CD8-positive, alpha-beta memory T cell (primary cell): ENCODE results near the gene LAMTOR2. TPM values are rescaled to one million over a fixed set of nuclear protein-coding genes. Genes with fewer than 3 reads are reported as not detected.

Experiments
- CTCF ChIA-PET: fragments of 350-600 bp; sonication (Branson Sonifier 250); formaldehyde crosslinking; loops from one replicate; lab custom pipeline; 2021; ENCODE audit warnings: antibody characterized with exemption; lab: Charles Lee
- POLR2A ChIA-PET: fragments of 350-600 bp; sonication (Branson Sonifier 250); formaldehyde crosslinking; loops from one replicate; lab custom pipeline; 2021; ENCODE audit warnings: antibody characterized with exemption; lab: Charles Lee
- DNase-seq, 5 donors: peaks; one replicate each; pipeline versions ENCODE4 v3.0.0 to v3.0.0-alpha.2; 2020 to 2022; ENCODE audit warnings: mixed read lengths in 1 of 5
- H3K27ac ChIP-seq: one replicate; pipeline ENCODE4 v1.7.0; 2013; ENCODE audit warnings: low read depth, mild to moderate bottlenecking, low read length, moderate library complexity
- H3K27me3 ChIP-seq: 2 replicates; pipeline ENCODE4 v1.7.0; 2013; ENCODE audit warnings: low read length, mild to moderate bottlenecking; ENCODE audit not compliant: insufficient read depth, poor library complexity, severe bottlenecking
- H3K36me3 ChIP-seq: 2 replicates; pipeline ENCODE4 v1.7.0; 2013; ENCODE audit warnings: mild to moderate bottlenecking, low read length, moderate library complexity; ENCODE audit not compliant: insufficient read depth
- H3K4me1 ChIP-seq: 2 replicates; pipeline ENCODE4 v1.7.0; 2013; ENCODE audit warnings: mild to moderate bottlenecking, low read length, moderate library complexity; ENCODE audit not compliant: insufficient read depth
- H3K4me3 ChIP-seq: 2 replicates; pipeline ENCODE4 v1.7.0; 2013; ENCODE audit warnings: mild to moderate bottlenecking, low read length
- H3K9me3 ChIP-seq: 2 replicates; pipeline ENCODE4 v1.7.0; 2013; ENCODE audit warnings: mild to moderate bottlenecking, low read length
- H3K27ac Mint-ChIP-seq, 8 donors: one replicate each; pipeline ENCODE4 v1.8.0; 2020 to 2021; ENCODE audit warnings: mixed read lengths in 8 of 8, mild to moderate bottlenecking in 6 of 8, inconsistent platforms in 3 of 8, moderate library complexity in 3 of 8
- H3K27me3 Mint-ChIP-seq, 2 donors: one replicate each; pipeline ENCODE4 v1.8.0; 2020 to 2021; ENCODE audit warnings: mixed read lengths in 2 of 2, mild to moderate bottlenecking in 1 of 2, moderate library complexity in 1 of 2
- H3K36me3 Mint-ChIP-seq, 3 donors: one replicate each; pipeline ENCODE4 v1.8.0; 2020 to 2021; ENCODE audit warnings: mixed read lengths in 3 of 3, inconsistent platforms in 1 of 3, mild to moderate bottlenecking in 1 of 3
- H3K4me1 Mint-ChIP-seq, 3 donors: one replicate each; pipeline ENCODE4 v1.8.0; 2020 to 2021; ENCODE audit warnings: mixed read lengths in 3 of 3, inconsistent platforms in 1 of 3, mild to moderate bottlenecking in 1 of 3
- H3K4me3 Mint-ChIP-seq, 7 donors: one replicate each; pipeline ENCODE4 v1.8.0; 2020 to 2021; ENCODE audit warnings: mixed read lengths in 7 of 7, mild to moderate bottlenecking in 6 of 7, moderate library complexity in 4 of 7, inconsistent platforms in 2 of 7
- H3K9me3 Mint-ChIP-seq, 5 donors: one replicate each; pipeline ENCODE4 v1.8.0; 2020 to 2022; ENCODE audit warnings: mixed read lengths in 5 of 5, mild to moderate bottlenecking in 3 of 5, moderate library complexity in 2 of 5, inconsistent platforms in 1 of 5
- polyA plus RNA-seq: library from polyadenylated mRNA; unstranded; fragments of 300-500 nt; fragmentation: Illumina TruSeq; gene quantifications from one replicate; pipeline ENCODE4 v1.2.3, GENCODE V29; 2021
- total RNA-seq, 2 experiments: library from RNA; stranded (reverse); gene quantifications; one replicate each; pipeline ENCODE4 v1.2.3, GENCODE V29; 2021

The LAMTOR2 gene
- total and polyA plus RNA-seq, 3 experiments from 2014 or later, result 61.9 to 134 (median 67.4) TPM

GRCh38 chr1:156086256-156086662, 31.7 kb downstream of the LAMTOR2 start:
- peaks cover 22 to 40% of the 10 kb centered on the region in 2 donors for H3K27me3 Mint-ChIP-seq
- POLR2A ChIA-PET, result no interaction called here

GRCh38 chr1:156089704-156090103, 35.1 kb downstream of the LAMTOR2 start:
- DNase-seq, result no peak
- H3K9me3 ChIP-seq, result no peaks in the 10 kb centered on the region
- Mint-ChIP-seq H3K9me3 (no peaks in the 10 kb centered on the region), H3K36me3 (no peaks in the 10 kb centered on the region), H3K27ac (no peak overlapping the region), H3K4me3 (no peak overlapping the region), H3K4me1 (peaks cover 0 to 5% (median 3%) of the 10 kb centered on the region in 3 donors), H3K27me3 (peaks cover 10 to 24% of the 10 kb centered on the region in 2 donors)
- peaks cover 3% of the 10 kb centered on the region for H3K27me3 ChIP-seq
- ChIA-PET CTCF (interaction anchor here (1.5 to 22.4 kb wide), 4 partner anchors 34 to 136 kb away, joined by 5 to 702 read pairs (median 47); partner anchors contain the start of genes LMNA and PMF1), POLR2A (no interaction called here)
- no peaks in the 10 kb centered on the region for H3K36me3 ChIP-seq
- no peak overlapping the region for H3K4me3 ChIP-seq
- H3K4me1 ChIP-seq, result peaks cover 4% of the 10 kb centered on the region
- no peak overlapping the region for H3K27ac ChIP-seq

More at GRCh38 chr1:156086256-156086662, 31.7 kb downstream of the LAMTOR2 start:
- Histone ChIP-seq H3K27ac (no peak overlapping the region), H3K9me3 (no peaks in the 10 kb centered on the region), H3K4me1 (peaks cover 10% of the 10 kb centered on the region), H3K4me3 (no peak overlapping the region), H3K27me3 (peaks cover 19% of the 10 kb centered on the region), H3K36me3 (no peaks in the 10 kb centered on the region)
- H3K27ac Mint-ChIP-seq, result no peak overlapping the region
- no peak for DNase-seq
- H3K9me3 Mint-ChIP-seq, result no peaks in the 10 kb centered on the region
- CTCF ChIA-PET, result interaction anchor here (2.2 kb wide), 1 partner anchor 44 kb away, joined by 7 read pairs; no protein-coding TSS in a partner anchor
- H3K36me3 Mint-ChIP-seq, result no peaks in the 10 kb centered on the region
- peaks cover 6 to 19% (median 10%) of the 10 kb centered on the region in 3 donors for H3K4me1 Mint-ChIP-seq
- H3K4me3 Mint-ChIP-seq, result peak overlapping the region in 2 of 7 donors; percentile 20 to 25

- no peaks in the 10 kb centered on the region for H3K9me3 Mint-ChIP-seq
- H3K4me3 Mint-ChIP-seq, result peak overlapping the region in 1 of 7 donors; percentile 46
- ChIA-PET CTCF (interaction anchor here (0.8 to 22.4 kb wide), 7 partner anchors 15 to 135 kb away, joined by 3 to 702 read pairs (median 5); partner anchors contain the start of genes LMNA and PMF1), POLR2A (interaction anchor here (0.6 kb wide), 2 partner anchors 25 to 28 kb away, joined by 3 read pairs; no protein-coding TSS in a partner anchor)
- no peak overlapping the region for H3K27ac ChIP-seq
- H3K27me3 Mint-ChIP-seq, result peaks cover 10 to 20% of the 10 kb centered on the region in 2 donors
- H3K4me1 Mint-ChIP-seq, result peaks cover 0 to 5% (median 3%) of the 10 kb centered on the region in 3 donors
- H3K27ac Mint-ChIP-seq, result peak overlapping the region in 2 of 8 donors; percentile 37 to 73
- DNase-seq, result no peak
- no peaks in the 10 kb centered on the region for H3K27me3 ChIP-seq
- no peaks in the 10 kb centered on the region for H3K36me3 ChIP-seq
- no peaks in the 10 kb centered on the region for H3K9me3 ChIP-seq
- H3K36me3 Mint-ChIP-seq, result no peaks in the 10 kb centered on the region
- peaks cover 4% of the 10 kb centered on the region for H3K4me1 ChIP-seq
- no peak overlapping the region for H3K4me3 ChIP-seq
Measured at GRCh38 chr1:156090138-156090839, 35.7 kb downstream of the LAMTOR2 start.

- H3K4me1 Mint-ChIP-seq, result peaks cover 3 to 8% (median 5%) of the 10 kb centered on the region in 3 donors
- H3K27ac Mint-ChIP-seq, result peak overlapping the region in 2 of 8 donors; percentile 37 to 73
- Histone ChIP-seq H3K4me1 (peaks cover 7% of the 10 kb centered on the region), H3K27ac (no peak overlapping the region), H3K27me3 (no peaks in the 10 kb centered on the region), H3K4me3 (no peak overlapping the region), H3K9me3 (no peaks in the 10 kb centered on the region), H3K36me3 (no peaks in the 10 kb centered on the region)
- H3K27me3 Mint-ChIP-seq, result peaks cover 10 to 16% of the 10 kb centered on the region in 2 donors
- ChIA-PET CTCF (interaction anchor here (0.8 to 22.4 kb wide), 8 partner anchors 8 to 134 kb away, joined by 3 to 702 read pairs (median 5); partner anchors contain the start of genes LMNA, MEX3A and PMF1), POLR2A (interaction anchor here (0.6 to 0.7 kb wide), 3 partner anchors 24 to 135 kb away, joined by 3 to 8 read pairs (median 3); no protein-coding TSS in a partner anchor)
- H3K9me3 Mint-ChIP-seq, result no peaks in the 10 kb centered on the region
- no peaks in the 10 kb centered on the region for H3K36me3 Mint-ChIP-seq
- peak overlapping the region in 1 of 7 donors; percentile 46 for H3K4me3 Mint-ChIP-seq
- peak; percentile 75 to 91 (median 83) for DNase-seq
Measured at GRCh38 chr1:156090840-156091188, 36.2 kb downstream of the LAMTOR2 start.

GRCh38 chr1:156091610-156092009, 37.0 kb downstream of the LAMTOR2 start:
- ChIA-PET CTCF (interaction anchor here (1.5 to 22.4 kb wide), 4 partner anchors 9 to 134 kb away, joined by 5 to 702 read pairs (median 46); partner anchors contain the start of genes LMNA and MEX3A), POLR2A (no interaction called here)
- Mint-ChIP-seq H3K27me3 (peaks cover 10% of the 10 kb centered on the region in 2 donors), H3K9me3 (no peaks in the 10 kb centered on the region), H3K36me3 (no peaks in the 10 kb centered on the region), H3K4me1 (peaks cover 11 to 16% (median 13%) of the 10 kb centered on the region in 3 donors), H3K4me3 (peak overlapping the region in 1 of 7 donors; percentile 48), H3K27ac (peak overlapping the region in 1 of 8 donors; percentile 81)
- no peaks in the 10 kb centered on the region for H3K27me3 ChIP-seq
- peaks cover 15% of the 10 kb centered on the region for H3K4me1 ChIP-seq
- no peak overlapping the region for H3K27ac ChIP-seq
- no peak for DNase-seq
- no peaks in the 10 kb centered on the region for H3K9me3 ChIP-seq
- H3K36me3 ChIP-seq, result no peaks in the 10 kb centered on the region
- H3K4me3 ChIP-seq, result no peak overlapping the region

- H3K4me1 ChIP-seq, result peaks cover 22% of the 10 kb centered on the region
- no peak for DNase-seq
- peaks cover 30 to 46% (median 37%) of the 10 kb centered on the region in 3 donors for H3K4me1 Mint-ChIP-seq
- POLR2A ChIA-PET, result interaction anchor here (1.4 to 1.9 kb wide), 2 partner anchors 11 to 19 kb away, joined by 4 to 10 read pairs; partner anchors contain the start of gene LMNA
- no peaks in the 10 kb centered on the region for H3K9me3 ChIP-seq
- CTCF ChIA-PET, result interaction anchor here (1.0 to 22.4 kb wide), 15 partner anchors 11 to 147 kb away, joined by 3 to 702 read pairs (median 6); partner anchors contain the start of genes LMNA, MEX3A and PMF1
- H3K36me3 ChIP-seq, result no peaks in the 10 kb centered on the region
- H3K27ac Mint-ChIP-seq, result peak overlapping the region; percentile 93 to 100 (median 99)
- no peak overlapping the region for H3K4me3 ChIP-seq
- peaks cover 0 to 3% (median 0%) of the 10 kb centered on the region in 5 donors for H3K9me3 Mint-ChIP-seq
- H3K4me3 Mint-ChIP-seq, result peak overlapping the region in 4 of 7 donors; percentile 23 to 91 (median 56)
- H3K27me3 ChIP-seq, result no peaks in the 10 kb centered on the region
- H3K36me3 Mint-ChIP-seq, result no peaks in the 10 kb centered on the region
- H3K27me3 Mint-ChIP-seq, result peaks cover 0 to 5% of the 10 kb centered on the region in 2 donors
- peak overlapping the region; percentile 68 for H3K27ac ChIP-seq
Measured at GRCh38 chr1:156095906-156096508, 41.4 kb downstream of the LAMTOR2 start.

- CTCF ChIA-PET, result interaction anchor here (0.8 to 22.4 kb wide), 16 partner anchors 10 to 146 kb away, joined by 3 to 702 read pairs (median 6); partner anchors contain the start of genes LMNA, MEX3A and PMF1
- Mint-ChIP-seq H3K36me3 (no peaks in the 10 kb centered on the region), H3K27ac (peak overlapping the region; percentile 93 to 100 (median 99)), H3K4me1 (peaks cover 32 to 46% (median 37%) of the 10 kb centered on the region in 3 donors), H3K4me3 (peak overlapping the region; percentile 23 to 91 (median 64)), H3K9me3 (peaks cover 0 to 3% (median 0%) of the 10 kb centered on the region in 5 donors), H3K27me3 (peaks cover 0 to 5% of the 10 kb centered on the region in 2 donors)
- Histone ChIP-seq H3K4me3 (no peak overlapping the region), H3K9me3 (no peaks in the 10 kb centered on the region), H3K27me3 (no peaks in the 10 kb centered on the region), H3K36me3 (no peaks in the 10 kb centered on the region), H3K4me1 (peaks cover 22% of the 10 kb centered on the region), H3K27ac (peak overlapping the region; percentile 68)
- DNase-seq, result peak; percentile 77 to 94 (median 87)
- POLR2A ChIA-PET, result interaction anchor here (1.0 to 1.9 kb wide), 2 partner anchors 10 to 18 kb away, joined by 3 to 10 read pairs; partner anchors contain the start of gene LMNA
Measured at GRCh38 chr1:156096640-156097391, 42.2 kb downstream of the LAMTOR2 start.
